PC-3 (cell line): ENCODE measurements around the gene NDE1. TPM values are rescaled to one million over a fixed set of nuclear protein-coding genes. Genes with fewer than 3 reads are reported as not detected.
"Not testable (repeated sequence)": the region's sequence is repeated elsewhere in the genome, so short reads cannot be mapped to it uniquely, and the experiment has no call there.

Experiments
- ATAC-seq: fragments of 200-7000 bp; cut with Tn5 transposase; 2 replicates; pipeline ENCODE4 v1.9.1; 2020; ENCODE audit warnings: mild to moderate bottlenecking, moderate library complexity
- BruUV-seq: library from RNA; stranded (reverse); fragments of 400-500 nt; replicated peaks from 2 replicates; lab custom pipeline; 2021; lab: Mats Ljungman, UMichigan
- CTCF ChIA-PET: fragments of 300-600 bp; sonication (Branson Sonifier 250); formaldehyde crosslinking; loops from one replicate; lab custom pipeline; 2022; ENCODE audit warnings: antibody characterized with exemption; lab: Charles Lee
- POLR2A ChIA-PET: fragments of 300-600 bp; sonication (Branson Sonifier 250); formaldehyde crosslinking; loops from one replicate; lab custom pipeline; 2022; ENCODE audit warnings: antibody characterized with exemption; ENCODE audit not compliant: unreplicated experiment; lab: Charles Lee
- DNase-seq: peaks from one replicate; pipeline ENCODE4 v3.0.0-alpha.2; 2015
- H2AFZ ChIP-seq: fragments of 300-600 bp; sonication (generic); 2 replicates; pipeline ENCODE4 v1.6.0; 2016; ENCODE audit warnings: antibody characterized with exemption, low read length
- H3F3A ChIP-seq: fragments of 300-600 bp; sonication (generic); one replicate; pipeline ENCODE4 v1.6.0; 2017; ENCODE audit warnings: antibody characterized with exemption, low read length, control low read depth, mild to moderate bottlenecking; ENCODE audit not compliant: unreplicated experiment
- H3K27ac ChIP-seq: fragments of 300-600 bp; sonication (generic); 2 replicates; pipeline ENCODE4 v1.5.1; 2016; ENCODE audit warnings: mild to moderate bottlenecking, low read length
- H3K27me3 ChIP-seq: fragments of 300-600 bp; sonication (generic); 2 replicates; pipeline ENCODE4 v1.6.1; 2016; ENCODE audit warnings: low read length, mixed read lengths
- H3K36me3 ChIP-seq: fragments of 300-600 bp; sonication (generic); 2 replicates; pipeline ENCODE4 v1.6.1; 2016; ENCODE audit warnings: low read depth, mixed run types, low read length, mixed read lengths
- H3K4me1 ChIP-seq: fragments of 300-600 bp; sonication (generic); 2 replicates; pipeline ENCODE4 v1.5.1; 2016; ENCODE audit warnings: low read length; ENCODE audit not compliant: insufficient read depth
- H3K4me2 ChIP-seq: fragments of 300-600 bp; sonication (generic); 2 replicates; pipeline ENCODE4 v1.6.0; 2016; ENCODE audit warnings: low read length
- H3K4me3 ChIP-seq: fragments of 300-600 bp; sonication (generic); 2 replicates; pipeline ENCODE4 v1.5.1; 2016; ENCODE audit warnings: mild to moderate bottlenecking, low read length, mixed read lengths
- H3K79me2 ChIP-seq: fragments of 300-600 bp; sonication (generic); 2 replicates; pipeline ENCODE4 v1.6.1; 2017; ENCODE audit warnings: low read length, mixed read lengths
- H3K9ac ChIP-seq: fragments of 300-600 bp; sonication (generic); 2 replicates; pipeline ENCODE4 v1.6.0; 2016; ENCODE audit warnings: mild to moderate bottlenecking, low read length
- H3K9me2 ChIP-seq: fragments of 300-600 bp; sonication (generic); replicated peaks from 2 replicates; pipeline ENCODE4 v1.6.1; 2016; ENCODE audit warnings: mixed run types, low read length, mixed read lengths
- H3K9me3 ChIP-seq: fragments of 300-600 bp; sonication (generic); 2 replicates; pipeline ENCODE4 v1.6.1; 2016; ENCODE audit warnings: low read length, mixed read lengths
- H4K20me1 ChIP-seq: fragments of 300-600 bp; sonication (generic); 2 replicates; pipeline ENCODE4 v1.6.1; 2016; ENCODE audit warnings: low read length, mixed read lengths
- CTCF ChIP-seq: fragments of 300-600 bp; sonication (generic); conservative IDR thresholded peaks from 2 replicates; pipeline ENCODE4 v1.5.1; 2017; ENCODE audit warnings: antibody characterized with exemption, low read depth, mild to moderate bottlenecking, low read length
- EZH2 ChIP-seq: fragments of 300-600 bp; sonication (generic); IDR thresholded peaks from one replicate; pipeline ENCODE4 v1.6.1; 2017; ENCODE audit warnings: antibody characterized with exemption, mild to moderate bottlenecking, low read length; ENCODE audit not compliant: unreplicated experiment
- EZH2phosphoT487 ChIP-seq: fragments of 300-600 bp; sonication (generic); IDR thresholded peaks from 2 replicates; pipeline ENCODE4 v1.6.1; 2018; ENCODE audit warnings: mild to moderate bottlenecking, antibody characterized with exemption, low read length, borderline replicate concordance
- intact Hi-C: fragments of 100-400 bp; cut with micrococcal nuclease; formaldehyde crosslinking; loops from 2 replicates; pipeline ENCODE4 v1.9.0; 2023
- total RNA-seq: library from RNA; depleted of rRNA; stranded (reverse); fragments of >200 nt; gene quantifications from 2 replicates; pipeline ENCODE4 v1.2.3, GENCODE V29; 2014

NDE1 gene
- total RNA-seq, 1 experiment from 2014 or later: 24.9 TPM

DNA sequence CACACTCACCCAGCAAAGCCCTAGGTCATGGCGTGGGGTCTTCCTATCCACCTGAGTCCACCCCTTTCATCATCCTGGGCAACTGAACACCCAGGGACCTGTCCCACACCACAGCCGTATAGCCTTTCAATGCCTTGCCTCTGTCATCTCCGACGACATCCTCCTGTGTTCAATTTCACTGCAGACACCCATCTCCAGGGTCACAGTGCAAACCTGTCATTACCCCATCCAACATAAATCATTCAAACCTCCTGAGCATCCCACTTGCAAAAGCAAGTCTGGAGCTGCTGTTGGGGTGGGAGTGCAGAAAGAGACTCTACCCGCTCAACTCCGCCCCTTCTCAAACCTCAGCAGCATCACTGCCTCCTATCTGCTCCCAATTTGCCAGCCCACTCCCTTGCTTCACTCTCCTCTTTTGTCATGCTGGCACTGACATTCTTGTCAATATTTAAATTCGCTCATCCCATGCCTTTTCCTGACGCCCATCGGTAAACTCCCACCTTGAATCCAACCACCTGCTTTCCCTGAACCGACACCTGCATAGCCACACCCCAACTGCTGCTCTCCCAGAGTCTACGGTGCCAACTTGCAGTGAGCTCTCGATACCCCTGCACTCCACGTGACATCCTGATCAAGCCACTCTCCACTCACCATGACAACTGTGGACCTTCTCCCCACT is 44.1 kb upstream of the NDE1 start:
- Histone ChIP-seq H3K27me3 (no peaks in the 10 kb centered on the region), H3F3A (no peaks in the 10 kb centered on the region), H3K4me2 (no peak overlapping the region), H3K4me3 (no peak overlapping the region), H2AFZ (no peak overlapping the region), H3K9ac (no peak overlapping the region), H4K20me1 (no peaks in the 10 kb centered on the region), H3K4me1 (peaks cover 7% of the 10 kb centered on the region; the same call in 1 of the 2 replicates), H3K9me3 (no peaks in the 10 kb centered on the region), H3K36me3 (peaks cover 15% of the 10 kb centered on the region), H3K79me2 (no peaks in the 10 kb centered on the region), H3K9me2 (no peaks in the 10 kb centered on the region), H3K27ac (no peak overlapping the region)
- no peak for DNase-seq
- CTCF ChIA-PET: no interaction called here
- POLR2A ChIA-PET: no interaction called here
- TF ChIP-seq EZH2: no peak
- no peak for TF ChIP-seq EZH2phosphoT487
- no peak for TF ChIP-seq CTCF
- intact Hi-C loops: no loop called here
- BruUV-seq: no TSS peak
- no peak for ATAC-seq

DNA sequence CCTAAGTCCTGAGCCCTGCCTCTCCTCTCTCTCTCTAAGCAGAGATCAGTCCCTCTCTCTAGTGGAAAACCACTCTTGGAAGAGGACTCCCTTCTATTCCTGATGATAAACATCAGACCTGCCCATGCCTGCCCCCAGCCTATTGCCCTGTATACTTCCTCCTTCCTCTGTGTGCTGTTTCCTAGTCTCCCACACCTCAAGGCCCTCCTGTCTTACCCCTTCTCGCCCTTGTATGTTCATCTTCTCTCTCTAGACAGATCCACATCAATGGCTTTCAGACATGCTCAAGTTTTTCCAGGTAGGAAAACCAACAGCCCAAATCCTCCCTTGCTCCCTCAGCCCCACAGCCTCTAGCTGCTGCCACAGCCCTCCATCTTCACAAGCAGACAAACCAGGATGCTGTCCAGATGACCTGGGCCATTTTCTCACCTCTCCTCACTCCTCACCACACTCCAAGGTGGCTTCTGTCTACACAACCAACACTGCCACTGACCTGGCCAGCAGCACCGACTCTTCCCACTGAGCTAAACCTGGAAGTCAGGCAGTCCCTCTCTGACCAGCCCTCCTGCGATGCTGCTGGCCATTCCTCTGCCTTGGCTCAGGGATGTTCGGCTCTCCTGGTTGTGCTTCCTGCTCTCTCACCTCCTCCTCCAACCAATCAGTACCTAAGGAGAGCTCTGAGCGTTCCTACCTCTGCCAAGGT is 43.4 kb upstream of the NDE1 start:
- H3K4me1 ChIP-seq: peaks cover 7% of the 10 kb centered on the region; the same call in 1 of the 2 replicates
- no peak overlapping the region for H3K27ac ChIP-seq
- H3K36me3 ChIP-seq: peaks cover 12% of the 10 kb centered on the region
- H3F3A ChIP-seq: no peaks in the 10 kb centered on the region
- ChIA-PET POLR2A (no interaction called here), CTCF (no interaction called here)
- DNase-seq (no peak), ATAC-seq (no peak)
- H3K9me3 ChIP-seq: no peaks in the 10 kb centered on the region
- intact Hi-C loops: no loop called here
- no peak overlapping the region for H3K4me2 ChIP-seq
- H4K20me1 ChIP-seq: no peaks in the 10 kb centered on the region
- H3K9ac ChIP-seq: no peak overlapping the region
- no peaks in the 10 kb centered on the region for H3K9me2 ChIP-seq
- BruUV-seq: no TSS peak
- H3K27me3 ChIP-seq: no peaks in the 10 kb centered on the region
- H2AFZ ChIP-seq: no peak overlapping the region
- H3K4me3 ChIP-seq: no peak overlapping the region
- TF ChIP-seq EZH2: no peak
- no peak for TF ChIP-seq EZH2phosphoT487
- no peak for TF ChIP-seq CTCF
- H3K79me2 ChIP-seq: no peaks in the 10 kb centered on the region

- POLR2A ChIA-PET: interaction anchor here (0.7 kb wide), 1 partner anchor 12 kb away, joined by 3 read pairs; no protein-coding TSS in a partner anchor
- H2AFZ ChIP-seq, H4K20me1 ChIP-seq, ATAC-seq, H3K36me3 ChIP-seq, H3K27me3 ChIP-seq, H3F3A ChIP-seq, H3K4me3 ChIP-seq, H3K9me3 ChIP-seq, H3K4me1 ChIP-seq, H3K4me2 ChIP-seq, H3K27ac ChIP-seq, CTCF ChIA-PET, DNase-seq, intact Hi-C loops, H3K9ac ChIP-seq, BruUV-seq, H3K9me2 ChIP-seq, H3K79me2 ChIP-seq: not testable (repeated sequence)
Measured at GRCh38 chr16:15607221-15607699, 42.8 kb upstream of the NDE1 start.
